ENCODE results near the gene ATMIN. TPM values are rescaled to one million over a fixed set of nuclear protein-coding genes. Genes with fewer than 3 reads are reported as not detected.

ATMIN gene
- total and polyA plus RNA-seq, 2 donors from 2014 or later = 18.0 to 31.3 TPM

DNA sequence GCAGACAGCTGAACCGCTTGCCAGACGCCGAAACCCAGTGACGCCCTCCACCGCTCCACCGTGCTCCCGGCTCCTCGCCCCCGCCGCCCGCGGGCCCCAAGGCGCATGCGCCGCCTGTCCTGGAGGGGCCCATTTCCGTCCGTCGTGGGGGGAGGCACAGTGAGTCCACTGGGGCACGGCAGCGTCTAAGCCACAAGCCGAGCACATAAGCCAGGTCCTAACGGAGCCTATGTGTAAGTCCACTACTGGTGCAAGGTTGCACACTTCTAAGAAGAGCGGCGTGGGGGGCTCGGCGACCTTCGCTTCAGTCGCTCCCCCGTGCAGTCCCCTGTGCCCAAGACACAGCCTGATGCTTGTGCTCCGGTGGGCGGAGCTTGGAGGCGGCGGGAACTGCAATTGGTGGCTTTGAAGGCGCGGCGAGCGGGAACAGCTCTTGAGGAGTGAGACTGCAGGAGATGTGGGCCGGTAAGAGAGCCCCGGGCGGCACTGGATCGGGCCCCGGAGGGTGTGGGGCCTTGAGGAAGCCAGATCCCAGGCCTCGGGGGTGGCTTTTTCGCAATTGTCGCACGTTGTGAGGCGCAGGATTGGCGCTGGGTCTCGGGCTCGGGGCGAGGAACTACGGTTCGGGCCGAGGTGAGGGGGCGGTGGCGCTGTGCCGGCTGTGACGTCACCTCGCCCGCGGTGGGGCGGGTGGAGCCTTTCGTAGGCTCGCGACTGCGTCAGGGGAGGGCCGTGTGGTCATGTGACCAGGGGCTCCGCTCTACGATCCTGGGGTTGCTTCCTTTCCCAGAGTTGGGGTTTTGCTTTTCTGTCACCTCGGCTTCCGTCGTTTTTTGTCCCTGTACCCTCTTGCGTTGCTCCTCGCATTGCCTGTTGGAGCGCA, 28.6 kb upstream of the ATMIN start, which contains the start of the genes CENPN and CMC2:
TSS of gene CENPN (plus strand) at position 402 of the 883 bp plus-strand sequence. CDS start 4,726 bp downstream, outside the sequence.
TSS of gene CMC2 (minus strand) at position 73 of the 883 bp plus-strand sequence. CDS start 9,491 bp downstream, outside the sequence.
- Histone ChIP-seq H3K27me3 (ENCODE audit: control insufficient read depth, insufficient read depth, low read length) (no peaks in the 10 kb centered on the region), H3K4me1 (ENCODE audit: control insufficient read depth in 2 of 3, insufficient read depth in 2 of 3, low read depth in 1 of 3, low read length in 3 of 3) (peaks cover 0 to 13% (median 0%) of the 10 kb centered on the region in 3 donors), H3K9ac (ENCODE audit: low read length in 3 of 3) (peak within 1 kb of the TSS; percentile 90 to 99 (median 98)), H3K4me3 (ENCODE audit: low read length in 3 of 3) (peak within 1 kb of the TSS; percentile 89 to 99 (median 92)), H3K9me3 (ENCODE audit: control insufficient read depth in 2 of 3, insufficient read depth in 1 of 3, low read length in 3 of 3) (no peaks in the 10 kb centered on the region), H3K36me3 (ENCODE audit: control insufficient read depth in 2 of 3, insufficient read depth in 3 of 3, low read length in 3 of 3) (no peaks in the 10 kb centered on the region), H3K27ac (ENCODE audit: low read depth in 2 of 2, low read length in 2 of 2) (peak within 1 kb of the TSS; percentile 100)
- intact Hi-C loops (cut with DNase I) = no loop called here
- no peak for FAIRE-seq
- DNase-seq = peak; percentile 99 to 100 (median 99)
- TF ChIP-seq, protein P1, sequence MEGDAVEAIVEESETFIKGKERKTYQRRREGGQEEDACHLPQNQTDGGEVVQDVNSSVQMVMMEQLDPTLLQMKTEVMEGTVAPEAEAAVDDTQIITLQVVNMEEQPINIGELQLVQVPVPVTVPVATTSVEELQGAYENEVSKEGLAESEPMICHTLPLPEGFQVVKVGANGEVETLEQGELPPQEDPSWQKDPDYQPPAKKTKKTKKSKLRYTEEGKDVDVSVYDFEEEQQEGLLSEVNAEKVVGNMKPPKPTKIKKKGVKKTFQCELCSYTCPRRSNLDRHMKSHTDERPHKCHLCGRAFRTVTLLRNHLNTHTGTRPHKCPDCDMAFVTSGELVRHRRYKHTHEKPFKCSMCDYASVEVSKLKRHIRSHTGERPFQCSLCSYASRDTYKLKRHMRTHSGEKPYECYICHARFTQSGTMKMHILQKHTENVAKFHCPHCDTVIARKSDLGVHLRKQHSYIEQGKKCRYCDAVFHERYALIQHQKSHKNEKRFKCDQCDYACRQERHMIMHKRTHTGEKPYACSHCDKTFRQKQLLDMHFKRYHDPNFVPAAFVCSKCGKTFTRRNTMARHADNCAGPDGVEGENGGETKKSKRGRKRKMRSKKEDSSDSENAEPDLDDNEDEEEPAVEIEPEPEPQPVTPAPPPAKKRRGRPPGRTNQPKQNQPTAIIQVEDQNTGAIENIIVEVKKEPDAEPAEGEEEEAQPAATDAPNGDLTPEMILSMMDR (IDR thresholded peaks at IDR 0.05; ENCODE audit: borderline replicate concordance, extremely low read depth, insufficient read depth) = no peak

DNA sequence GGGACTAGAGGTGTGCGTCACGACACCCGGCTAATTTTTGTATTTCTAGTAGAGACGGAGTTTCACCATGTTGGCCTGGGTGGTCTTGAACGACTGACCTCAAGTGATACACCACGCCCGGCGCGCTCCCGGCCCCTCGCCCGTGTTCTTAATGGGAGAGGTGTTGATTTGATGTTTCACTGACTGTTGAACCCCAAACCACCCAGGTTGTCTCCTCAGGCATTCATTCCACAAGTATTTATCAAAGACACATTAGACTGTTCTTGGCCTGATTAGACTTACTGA, 27.2 kb upstream of the ATMIN start:
- H3K9ac ChIP-seq (ENCODE audit: low read length in 3 of 3) = peak overlapping the region in 2 of 3 donors; percentile 88 to 99
- peaks cover 0 to 2% (median 0%) of the 10 kb centered on the region in 3 donors for H3K36me3 ChIP-seq (ENCODE audit: control insufficient read depth in 2 of 3, insufficient read depth in 3 of 3, low read length in 3 of 3)
- no peak overlapping the region for H3K27ac ChIP-seq (ENCODE audit: low read depth in 2 of 2, low read length in 2 of 2)
- peaks cover 0 to 13% (median 0%) of the 10 kb centered on the region in 3 donors for H3K4me1 ChIP-seq (ENCODE audit: control insufficient read depth in 2 of 3, insufficient read depth in 2 of 3, low read depth in 1 of 3, low read length in 3 of 3)
- TF ChIP-seq, protein P1 (IDR thresholded peaks at IDR 0.05; ENCODE audit: borderline replicate concordance, extremely low read depth, insufficient read depth) = no peak
- no peak for DNase-seq
- H3K4me3 ChIP-seq (ENCODE audit: low read length in 3 of 3) = peak overlapping the region; percentile 89 to 99 (median 92)
- intact Hi-C loops (cut with DNase I) = no loop called here
- FAIRE-seq = no peak
- H3K9me3 ChIP-seq (ENCODE audit: control insufficient read depth in 2 of 3, insufficient read depth in 1 of 3, low read length in 3 of 3) = no peaks in the 10 kb centered on the region
- H3K27me3 ChIP-seq (ENCODE audit: control insufficient read depth, insufficient read depth, low read length) = no peaks in the 10 kb centered on the region

DNA sequence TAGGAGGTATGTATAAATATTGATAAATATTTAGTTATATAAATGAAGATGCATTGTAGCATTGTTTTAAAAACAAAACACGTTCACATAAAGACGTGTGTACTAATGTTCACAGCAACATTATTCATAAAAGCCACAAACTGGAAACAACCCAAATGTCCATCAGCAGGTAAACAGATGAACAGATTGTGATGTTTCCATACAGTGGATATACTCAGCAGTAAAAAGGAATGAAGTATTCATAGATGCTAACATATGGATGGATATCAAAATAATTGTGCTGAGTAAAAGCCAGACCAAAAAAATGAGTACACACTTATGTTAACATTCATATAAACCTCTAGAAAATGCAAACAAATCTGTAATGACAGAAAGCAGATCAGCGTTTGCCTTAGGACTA, 22.7 kb upstream of the ATMIN start:
- no peak overlapping the region for H3K4me3 ChIP-seq (ENCODE audit: low read length in 3 of 3)
- H3K9me3 ChIP-seq (ENCODE audit: control insufficient read depth in 2 of 3, insufficient read depth in 1 of 3, low read length in 3 of 3) = no peaks in the 10 kb centered on the region
- intact Hi-C loops (cut with DNase I) = no loop called here
- TF ChIP-seq, protein P1 (IDR thresholded peaks at IDR 0.05; ENCODE audit: borderline replicate concordance, extremely low read depth, insufficient read depth) = no peak
- H3K27ac ChIP-seq (ENCODE audit: low read depth in 2 of 2, low read length in 2 of 2) = no peak overlapping the region
- no peaks in the 10 kb centered on the region for H3K27me3 ChIP-seq (ENCODE audit: control insufficient read depth, insufficient read depth, low read length)
- peaks cover 0 to 10% (median 4%) of the 10 kb centered on the region in 3 donors for H3K36me3 ChIP-seq (ENCODE audit: control insufficient read depth in 2 of 3, insufficient read depth in 3 of 3, low read length in 3 of 3)
- DNase-seq (no peak), FAIRE-seq (no peak)
- peaks cover 0 to 2% (median 0%) of the 10 kb centered on the region in 3 donors for H3K4me1 ChIP-seq (ENCODE audit: control insufficient read depth in 2 of 3, insufficient read depth in 2 of 3, low read depth in 1 of 3, low read length in 3 of 3)
- H3K9ac ChIP-seq (ENCODE audit: low read length in 3 of 3) = no peak overlapping the region
